ENCODE data around the gene ERI3.

DNA sequence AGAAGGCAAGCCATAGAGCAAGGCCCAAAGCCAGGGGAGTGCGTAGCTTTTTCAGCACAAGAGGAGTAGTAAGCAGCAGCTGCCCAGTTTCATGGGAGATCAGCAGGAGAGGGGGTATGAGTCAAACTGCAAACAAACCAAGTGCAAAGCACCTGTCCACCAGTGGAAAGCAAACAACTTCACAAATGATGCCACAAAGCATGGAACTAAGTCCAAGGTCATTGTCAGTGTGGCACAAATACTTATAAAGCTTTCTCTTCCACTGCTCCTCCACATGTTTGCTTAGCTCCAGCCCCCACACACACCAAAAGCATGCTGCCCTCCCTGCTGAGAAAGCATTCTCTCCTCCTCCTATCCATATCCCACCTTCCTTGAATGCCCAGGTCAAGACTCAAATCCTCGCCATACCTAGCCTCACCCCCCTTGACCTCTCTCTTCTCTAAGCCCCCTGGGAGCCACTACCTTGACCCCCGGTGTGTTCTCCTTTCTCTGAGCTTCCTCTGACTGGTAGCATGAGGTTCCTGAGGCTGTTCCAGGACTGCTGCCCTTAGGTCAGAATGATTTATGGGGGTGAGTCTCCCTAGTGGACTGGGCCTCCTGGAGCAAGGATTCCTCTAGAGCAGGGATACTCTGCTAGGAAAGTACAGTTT lies 71.4 kb downstream of the ERI3 start:
- TF ChIP-seq, protein P1, sequence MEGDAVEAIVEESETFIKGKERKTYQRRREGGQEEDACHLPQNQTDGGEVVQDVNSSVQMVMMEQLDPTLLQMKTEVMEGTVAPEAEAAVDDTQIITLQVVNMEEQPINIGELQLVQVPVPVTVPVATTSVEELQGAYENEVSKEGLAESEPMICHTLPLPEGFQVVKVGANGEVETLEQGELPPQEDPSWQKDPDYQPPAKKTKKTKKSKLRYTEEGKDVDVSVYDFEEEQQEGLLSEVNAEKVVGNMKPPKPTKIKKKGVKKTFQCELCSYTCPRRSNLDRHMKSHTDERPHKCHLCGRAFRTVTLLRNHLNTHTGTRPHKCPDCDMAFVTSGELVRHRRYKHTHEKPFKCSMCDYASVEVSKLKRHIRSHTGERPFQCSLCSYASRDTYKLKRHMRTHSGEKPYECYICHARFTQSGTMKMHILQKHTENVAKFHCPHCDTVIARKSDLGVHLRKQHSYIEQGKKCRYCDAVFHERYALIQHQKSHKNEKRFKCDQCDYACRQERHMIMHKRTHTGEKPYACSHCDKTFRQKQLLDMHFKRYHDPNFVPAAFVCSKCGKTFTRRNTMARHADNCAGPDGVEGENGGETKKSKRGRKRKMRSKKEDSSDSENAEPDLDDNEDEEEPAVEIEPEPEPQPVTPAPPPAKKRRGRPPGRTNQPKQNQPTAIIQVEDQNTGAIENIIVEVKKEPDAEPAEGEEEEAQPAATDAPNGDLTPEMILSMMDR (conservative IDR thresholded peaks at IDR 0.05; ENCODE audit: low read depth, low read length): no peak
- TF ChIP-seq CHD1 (IDR thresholded peaks at IDR 0.05; ENCODE audit: low read depth, low read length) (no peak), RFX5 (IDR thresholded peaks at IDR 0.05; ENCODE audit: low read depth, low read length) (no peak), RAD21 (IDR thresholded peaks at IDR 0.05; ENCODE audit: low read length) (no peak), POLR2A (IDR thresholded peaks at IDR 0.05; ENCODE audit: low read depth, low read length) (no peak), MXI1 (IDR thresholded peaks at IDR 0.05; ENCODE audit: borderline replicate concordance, low read depth, low read length) (no peak), SMC3 (IDR thresholded peaks at IDR 0.05; ENCODE audit: low read depth, low read length) (no peak), MAFK (IDR thresholded peaks at IDR 0.05; ENCODE audit: low read depth, low read length) (no peak), MAZ (IDR thresholded peaks at IDR 0.05; ENCODE audit: borderline replicate concordance, low read depth, low read length) (no peak)

Data from IMR-90 (cell line).